Nephron progenitor cell (in vitro differentiated cells): ENCODE data around the gene RCCD1.
A peak's percentile ranks its signal among the peaks of the same experiment; 100 is the strongest.

ENCODE experiments used
- DNase-seq: peaks from one replicate; pipeline ENCODE4 v3.0.0; 2021
- H3K27ac Mint-ChIP-seq: 2 replicates; pipeline ENCODE4 v1.8.0; 2021; ENCODE audit warnings: mild to moderate bottlenecking, moderate library complexity, mixed read lengths
- H3K27me3 Mint-ChIP-seq: 2 replicates; pipeline ENCODE4 v1.8.0; 2021; ENCODE audit warnings: mild to moderate bottlenecking, low read depth, mixed read lengths; ENCODE audit not compliant: poor library complexity
- H3K36me3 Mint-ChIP-seq: 2 replicates; pipeline ENCODE4 v1.8.0; 2021; ENCODE audit warnings: low read depth, mixed read lengths
- H3K4me1 Mint-ChIP-seq: 2 replicates; pipeline ENCODE4 v1.8.0; 2021; ENCODE audit warnings: mixed read lengths
- H3K4me3 Mint-ChIP-seq: 2 replicates; pipeline ENCODE4 v1.8.0; 2021; ENCODE audit warnings: mild to moderate bottlenecking, moderate library complexity, mixed read lengths
- H3K9me3 Mint-ChIP-seq: 2 replicates; pipeline ENCODE4 v1.8.0; 2021; ENCODE audit warnings: mild to moderate bottlenecking, moderate library complexity, mixed read lengths
- CTCF ChIP-seq: fragments of 200-600 bp; sonication (generic); IDR thresholded peaks from 2 replicates; pipeline ENCODE4 v1.5.0; 2021; ENCODE audit warnings: antibody characterized with exemption

RCCD1 gene

GRCh38 chr15:90994417-90995311 is 40.0 kb downstream of the RCCD1 start, which contains the start of gene PRC1:
Gene PRC1 (minus strand): TSS chr15:90994535. CDS start chr15:90994417, 118 bp downstream.
- Mint-ChIP-seq H3K4me1 (peaks cover 35% of the 10 kb centered on the region), H3K27me3 (peaks cover 3% of the 10 kb centered on the region), H3K36me3 (peaks cover 25% of the 10 kb centered on the region), H3K27ac (peak within 1 kb of the TSS; percentile 99), H3K4me3 (peak within 1 kb of the TSS; percentile 100), H3K9me3 (no peaks in the 10 kb centered on the region)
- peak; percentile 99 for DNase-seq
- no peak for TF ChIP-seq CTCF

GRCh38 chr15:90998737-90999136 is 44.1 kb downstream of the RCCD1 start:
- H3K9me3 Mint-ChIP-seq, result no peaks in the 10 kb centered on the region
- peaks cover 10% of the 10 kb centered on the region for H3K4me1 Mint-ChIP-seq
- no peak overlapping the region for H3K27ac Mint-ChIP-seq
- no peaks in the 10 kb centered on the region for H3K27me3 Mint-ChIP-seq
- no peak overlapping the region for H3K4me3 Mint-ChIP-seq
- TF ChIP-seq CTCF, result no peak
- no peak for DNase-seq
- H3K36me3 Mint-ChIP-seq, result peaks cover 44% of the 10 kb centered on the region

- peaks cover 62% of the 10 kb centered on the region for H3K36me3 Mint-ChIP-seq
- H3K4me3 Mint-ChIP-seq, result no peak overlapping the region
- no peaks in the 10 kb centered on the region for H3K9me3 Mint-ChIP-seq
- no peak for DNase-seq
- no peak overlapping the region for H3K27ac Mint-ChIP-seq
- no peak for TF ChIP-seq CTCF
- no peaks in the 10 kb centered on the region for H3K4me1 Mint-ChIP-seq
- no peaks in the 10 kb centered on the region for H3K27me3 Mint-ChIP-seq
These were observed 46.5 kb downstream of the RCCD1 start for GRCh38 chr15:91001209-91001608.

- no peak for DNase-seq
- no peaks in the 10 kb centered on the region for H3K9me3 Mint-ChIP-seq
- no peak overlapping the region for H3K27ac Mint-ChIP-seq
- no peaks in the 10 kb centered on the region for H3K4me1 Mint-ChIP-seq
- no peak overlapping the region for H3K4me3 Mint-ChIP-seq
- peaks cover 60% of the 10 kb centered on the region for H3K36me3 Mint-ChIP-seq
- no peak for TF ChIP-seq CTCF
- H3K27me3 Mint-ChIP-seq, result no peaks in the 10 kb centered on the region
These were observed 52.6 kb downstream of the RCCD1 start for GRCh38 chr15:91007266-91007665.
